GM11168 (cell line): Measurements from ENCODE around the gene ABCB1.

Experiments used
- in situ Hi-C: fragments of 300-500 bp; cut with MboI; formaldehyde crosslinking; loops from one replicate; pipeline ENCODE4 v1.12.0; 2022; ENCODE audit warnings: low sequenced_read_pairs; ENCODE audit not compliant: unreplicated experiment

Gene ABCB1

DNA sequence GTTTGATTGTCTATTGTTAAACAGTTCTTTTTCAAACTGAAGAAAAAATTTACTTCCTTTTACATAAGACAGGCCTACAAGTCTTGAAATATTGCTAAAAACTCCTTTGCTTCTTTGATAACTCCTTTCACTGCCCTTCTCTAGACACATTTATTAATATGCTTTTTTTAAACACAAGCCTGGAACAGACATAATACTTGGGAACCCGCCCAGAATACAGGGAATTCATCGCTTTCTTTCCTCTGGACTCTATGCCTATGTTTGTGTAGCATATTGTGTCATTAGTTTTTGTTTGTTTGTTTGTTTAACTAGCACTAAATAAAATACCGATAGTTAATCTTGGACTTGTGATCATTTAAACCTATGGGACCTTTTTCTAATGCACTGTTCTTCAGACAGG, 82.8 kb downstream of the ABCB1 start:
- in situ Hi-C loops, result loop anchor here (25.0 kb wide), 1 partner anchor 369 kb away; the partner anchor contains the start of genes DBF4 and SLC25A40

DNA sequence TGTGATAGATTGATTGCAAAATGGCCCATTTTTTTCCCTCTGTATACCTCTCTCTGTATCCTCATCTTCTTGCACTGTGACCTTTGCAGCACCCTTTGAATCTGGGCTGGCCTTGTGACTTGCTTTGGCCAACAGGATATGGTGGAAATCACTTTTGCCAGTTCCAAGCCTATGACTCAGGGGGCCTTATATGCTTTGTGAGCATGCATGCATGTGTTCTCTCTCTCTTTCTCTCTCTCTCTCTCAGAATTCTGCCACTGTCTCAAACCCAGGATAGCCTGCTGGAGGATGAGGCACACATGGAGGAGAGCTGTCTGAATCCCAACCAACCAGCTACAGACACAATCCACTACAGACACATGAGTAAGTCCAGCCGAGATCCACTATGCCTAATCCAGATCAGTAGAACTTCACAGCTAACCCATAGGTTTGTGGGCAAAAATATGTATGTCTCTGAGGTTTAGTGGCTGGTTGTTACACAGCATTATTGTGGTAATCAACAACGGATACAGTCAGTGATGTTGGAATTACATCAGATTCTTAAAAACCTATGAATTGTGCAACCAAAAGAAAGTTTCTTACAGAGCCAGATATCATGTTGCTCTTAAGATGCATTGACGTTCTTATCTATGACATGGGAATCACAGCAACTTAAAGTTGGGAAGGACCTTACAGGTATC, 83.4 kb downstream of the ABCB1 start:
- in situ Hi-C loops, result loop anchor here (25.0 kb wide), 1 partner anchor 370 kb away; the partner anchor contains the start of genes DBF4 and SLC25A40

DNA sequence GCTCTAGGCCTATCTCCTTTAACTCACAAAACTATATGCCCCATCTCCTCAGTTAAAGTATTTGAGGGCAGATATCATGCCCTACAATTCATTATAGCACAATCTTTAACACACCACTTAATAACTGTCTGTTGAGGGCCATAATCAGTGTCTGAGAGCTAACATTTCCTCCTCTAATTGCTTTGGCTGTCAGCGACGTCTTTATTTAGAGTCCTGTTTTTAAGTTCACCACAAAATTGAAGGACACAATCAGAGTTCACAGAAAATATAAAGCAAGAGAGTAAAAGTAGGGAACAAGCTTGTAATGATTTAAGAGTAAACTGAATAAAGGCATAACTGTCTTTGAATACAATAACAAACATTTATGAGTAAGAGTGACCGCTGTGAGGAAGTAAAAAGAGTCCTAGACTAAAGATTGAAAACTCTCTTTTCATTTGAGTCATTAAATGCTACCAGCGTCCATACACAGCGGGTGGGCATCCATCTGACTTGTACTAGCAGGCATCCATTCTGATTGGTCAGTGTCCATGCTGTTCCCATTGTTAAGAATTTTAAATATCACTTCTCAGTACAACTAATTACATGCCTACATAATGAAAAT, 86.8 kb downstream of the ABCB1 start:
- in situ Hi-C loops, result loop anchor here (25.0 kb wide), 1 partner anchor 373 kb away; the partner anchor contains the start of genes DBF4 and SLC25A40

DNA sequence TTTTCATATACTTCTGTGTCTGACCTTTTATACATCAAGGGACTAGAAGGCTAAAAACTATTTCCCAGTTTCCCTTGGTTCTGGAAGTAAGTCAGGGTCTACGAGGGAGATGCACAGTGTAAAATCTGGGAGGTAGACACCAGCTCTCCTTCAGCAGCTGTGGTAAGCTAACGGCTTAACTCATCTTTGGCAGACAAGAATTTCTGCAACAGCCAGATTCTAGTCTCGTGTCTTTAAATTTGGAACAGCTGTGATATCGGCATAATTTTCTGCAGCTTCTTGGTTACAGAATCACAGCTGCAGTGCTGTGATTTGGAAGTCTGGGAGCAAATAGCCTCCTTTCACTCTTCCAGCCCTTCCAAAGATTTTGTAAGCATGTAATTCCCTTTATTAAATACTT, 87.8 kb downstream of the ABCB1 start:
- in situ Hi-C loops, result loop anchor here (25.0 kb wide), 1 partner anchor 374 kb away; the partner anchor contains the start of genes DBF4 and SLC25A40

DNA sequence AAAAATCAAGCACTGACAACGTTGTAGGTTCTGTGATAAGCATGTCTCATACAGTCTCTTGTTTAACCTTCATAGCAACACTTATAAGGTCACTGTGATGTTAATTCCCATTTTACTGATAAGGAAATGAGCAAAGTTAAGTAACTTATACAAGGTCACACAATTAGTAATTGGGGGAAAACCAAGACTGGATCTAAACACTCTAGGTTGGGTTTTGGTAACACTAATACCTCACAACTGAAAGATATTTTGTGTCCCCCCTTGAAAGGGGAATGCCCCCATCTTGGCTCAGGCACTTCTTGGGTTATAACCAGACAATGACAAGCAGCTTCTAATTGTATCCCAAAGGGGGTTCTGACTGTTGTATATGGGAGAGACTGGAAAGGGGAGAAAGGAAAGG, 89.2 kb downstream of the ABCB1 start:
- in situ Hi-C loops, result loop anchor here (25.0 kb wide), 1 partner anchor 376 kb away; the partner anchor contains the start of genes DBF4 and SLC25A40

DNA sequence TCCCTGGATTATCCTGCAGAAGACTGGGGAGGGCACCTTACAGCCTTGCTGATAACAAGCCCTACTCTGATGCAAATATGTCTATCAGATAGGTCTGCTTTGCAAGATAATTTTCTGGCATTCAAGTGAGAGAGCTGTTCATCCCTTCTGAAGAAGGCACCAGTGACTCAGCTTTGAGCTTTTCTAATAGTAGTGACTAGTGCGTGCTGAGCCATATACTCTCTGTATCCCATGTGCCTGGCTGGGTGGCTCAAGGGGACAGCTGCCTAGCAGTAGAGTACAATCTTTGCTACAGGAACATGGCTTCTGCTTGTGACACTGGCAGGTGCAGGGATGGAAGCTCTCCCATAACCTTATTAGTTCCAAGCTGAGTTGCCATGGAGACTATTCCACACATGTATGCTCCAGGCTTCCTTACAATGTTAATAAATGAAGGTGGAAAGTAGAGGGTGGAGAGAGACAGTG, 90.2 kb downstream of the ABCB1 start:
- in situ Hi-C loops, result loop anchor here (25.0 kb wide), 1 partner anchor 377 kb away; the partner anchor contains the start of genes DBF4 and SLC25A40

DNA sequence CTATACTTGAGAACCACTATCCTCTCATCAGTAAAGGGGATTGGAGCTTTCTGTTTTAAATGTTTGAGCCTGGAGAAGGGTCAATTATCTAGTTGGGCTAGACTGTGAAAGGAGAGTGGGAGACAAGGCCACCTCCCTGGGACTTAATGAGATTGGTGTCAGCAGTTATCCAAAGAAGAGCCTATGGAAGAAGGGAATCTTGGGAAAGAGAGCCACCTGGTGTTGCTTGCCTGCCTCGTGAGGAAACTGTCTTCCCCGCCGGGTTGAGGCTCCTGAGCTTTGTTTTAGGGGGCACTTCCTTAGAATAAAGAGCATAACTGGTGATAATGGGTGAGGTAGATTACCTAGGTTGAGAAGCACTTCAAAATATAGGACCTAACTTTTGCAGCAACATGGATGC, 93.2 kb downstream of the ABCB1 start:
- in situ Hi-C loops, result loop anchor here (25.0 kb wide), 1 partner anchor 380 kb away; the partner anchor contains the start of genes DBF4 and SLC25A40

- in situ Hi-C loops, result loop anchor here (25.0 kb wide), 1 partner anchor 381 kb away; the partner anchor contains the start of genes DBF4 and SLC25A40
Measured at GRCh38 chr7:87506246-87507180, 94.2 kb downstream of the ABCB1 start.

GRCh38 chr7:87505557-87506245, 95.0 kb downstream of the ABCB1 start:
- in situ Hi-C loops, result loop anchor here (25.0 kb wide), 1 partner anchor 382 kb away; the partner anchor contains the start of genes DBF4 and SLC25A40

- in situ Hi-C loops, result loop anchor here (25.0 kb wide), 1 partner anchor 382 kb away; the partner anchor contains the start of genes DBF4 and SLC25A40
Measured at GRCh38 chr7:87505122-87505521, 95.6 kb downstream of the ABCB1 start.

- in situ Hi-C loops, result no loop called here
Measured at GRCh38 chr7:87499494-87499893, 101.2 kb downstream of the ABCB1 start.

DNA sequence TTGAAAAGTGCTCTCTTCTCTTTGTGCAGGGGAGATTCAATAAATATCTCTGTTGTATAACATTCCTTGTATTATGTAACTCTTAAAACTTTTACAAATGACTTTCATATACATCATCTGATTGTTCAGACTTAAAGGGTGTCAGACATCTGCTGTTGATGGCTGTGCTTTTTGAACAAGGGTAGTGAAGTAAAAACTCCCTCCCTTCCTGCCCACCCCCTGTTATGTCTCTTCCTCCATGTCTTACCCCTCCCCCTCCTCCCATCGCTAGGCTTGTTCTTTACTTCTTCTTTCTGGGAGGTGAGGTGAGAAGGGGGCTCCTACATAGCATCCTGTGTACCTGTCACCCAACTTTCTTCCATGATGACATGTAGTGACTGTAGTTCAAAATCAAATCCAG, 101.8 kb downstream of the ABCB1 start:
- in situ Hi-C loops, result no loop called here

GRCh38 chr7:87497482-87497881, 103.2 kb downstream of the ABCB1 start:
- in situ Hi-C loops, result no loop called here

DNA sequence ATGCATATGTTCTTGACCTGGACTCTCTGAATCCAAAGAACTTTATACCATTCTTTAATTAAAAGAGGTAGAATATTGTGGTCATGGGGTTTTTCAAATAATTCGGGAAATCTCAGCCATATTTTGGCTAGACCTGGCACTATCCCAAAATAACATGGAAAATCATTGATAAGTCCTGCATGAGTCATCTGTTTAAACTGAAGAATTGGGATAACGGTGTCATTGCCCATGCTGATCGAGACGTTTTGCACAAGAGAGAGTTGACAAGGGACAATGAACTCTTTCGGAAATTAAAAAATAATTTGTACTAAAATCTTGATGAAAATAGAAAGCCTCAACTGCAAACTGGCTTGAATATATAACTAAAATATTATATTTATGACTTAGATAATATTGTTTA, 105.3 kb downstream of the ABCB1 start:
- in situ Hi-C loops, result no loop called here

DNA sequence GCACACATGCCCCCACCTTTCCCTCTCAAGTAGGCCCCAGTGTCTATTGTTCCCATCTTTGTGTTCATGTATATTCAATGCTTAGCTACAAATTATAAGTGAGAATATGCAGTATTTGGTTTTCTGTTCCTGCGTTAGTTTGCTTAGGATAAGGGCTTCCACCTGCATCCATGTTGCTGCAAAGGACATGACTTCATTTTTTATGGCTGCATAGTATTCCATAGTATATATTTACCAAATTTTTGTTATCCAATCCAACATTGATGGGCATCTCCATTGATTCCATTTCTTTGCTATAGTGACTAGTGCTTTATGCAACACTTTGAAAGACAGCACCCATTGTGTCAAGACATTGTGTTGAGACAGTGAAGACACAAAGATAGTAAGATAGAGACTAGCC, 106.2 kb downstream of the ABCB1 start:
- in situ Hi-C loops, result no loop called here

GRCh38 chr7:87483131-87483530, 117.6 kb downstream of the ABCB1 start:
- in situ Hi-C loops, result no loop called here

DNA sequence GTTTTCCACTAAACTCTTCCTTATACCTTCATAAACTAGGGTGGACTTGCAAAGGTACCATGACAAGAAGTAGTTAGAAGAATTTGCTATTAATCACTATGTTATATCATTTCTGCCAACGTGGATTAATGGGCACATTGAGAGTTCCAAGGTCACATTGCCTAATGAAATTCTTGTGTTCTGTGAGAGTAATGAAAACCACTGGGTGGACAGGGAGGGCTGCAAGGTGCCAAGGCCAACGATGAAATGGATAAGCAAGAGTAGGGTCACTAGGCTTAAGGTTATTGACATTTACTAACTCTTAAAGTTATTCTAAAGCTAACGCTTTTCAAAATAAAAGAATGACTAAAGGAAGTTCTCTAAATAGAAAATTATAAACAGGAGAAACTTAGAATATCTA, 118.6 kb downstream of the ABCB1 start:
- in situ Hi-C loops, result no loop called here

DNA sequence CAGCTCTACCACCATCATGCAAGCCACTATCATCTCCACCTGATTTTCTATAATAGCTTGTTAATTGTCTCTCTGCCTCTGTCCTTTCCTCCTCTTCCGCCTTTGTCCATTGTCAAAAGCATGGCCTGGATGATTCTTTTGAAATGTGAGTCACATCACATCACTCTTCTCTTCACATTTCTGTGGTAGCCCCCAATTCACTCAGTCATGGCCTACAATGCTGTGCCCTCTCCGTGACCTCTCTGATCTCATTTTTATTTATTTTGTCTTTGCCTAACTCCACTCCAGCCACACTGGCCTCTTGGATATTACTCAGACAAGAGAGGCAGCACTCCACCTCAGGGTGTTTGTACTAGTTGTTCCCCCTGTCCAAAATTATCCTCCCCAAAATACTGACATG, 120.3 kb downstream of the ABCB1 start:
- in situ Hi-C loops, result no loop called here

DNA sequence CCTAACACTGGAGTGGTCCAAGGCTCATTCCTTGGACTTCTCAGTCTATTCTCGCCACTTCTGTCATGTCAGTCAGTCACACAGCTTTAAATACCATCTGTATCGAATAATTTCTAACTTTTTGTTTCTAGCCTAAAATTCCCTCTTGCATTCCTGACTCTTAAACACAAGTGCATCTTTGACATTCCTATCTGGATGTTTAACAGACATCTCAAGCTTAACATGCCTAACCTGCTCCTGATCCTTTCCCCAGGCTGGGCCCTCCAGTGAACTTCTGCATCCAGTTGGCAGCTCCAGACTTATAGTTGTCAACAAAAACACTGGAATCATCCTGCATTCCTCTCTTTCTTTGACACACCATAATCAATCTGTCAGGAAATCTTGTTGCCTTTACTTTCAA, 120.7 kb downstream of the ABCB1 start:
- in situ Hi-C loops, result no loop called here

GRCh38 chr7:87476179-87476557, 124.5 kb downstream of the ABCB1 start:
- in situ Hi-C loops, result no loop called here
